Trophoblast cell (in vitro differentiated cells and primary cell): ENCODE results near the gene HS6ST2.

Experiments
- DNase-seq, 2 donors: peaks; one replicate each; pipeline ENCODE4 v3.0.0-alpha.2; 2016
- H2AFZ ChIP-seq: 2 replicates; pipeline ENCODE4 v1.6.1; 2013; ENCODE audit warnings: low read length, moderate library complexity, mild to moderate bottlenecking; ENCODE audit not compliant: insufficient read depth, poor library complexity
- H2AK5ac ChIP-seq: 2 replicates; pipeline ENCODE4 v1.6.1; 2013; ENCODE audit warnings: mild to moderate bottlenecking, low read length
- H2BK120ac ChIP-seq: 2 replicates; pipeline ENCODE4 v1.6.1; 2013; ENCODE audit warnings: low read length, mild to moderate bottlenecking, moderate library complexity; ENCODE audit not compliant: insufficient read depth, poor library complexity
- H2BK12ac ChIP-seq: 2 replicates; pipeline ENCODE4 v1.6.1; 2013; ENCODE audit warnings: mild to moderate bottlenecking, low read length, moderate library complexity
- H2BK5ac ChIP-seq: 2 replicates; pipeline ENCODE4 v1.6.1; 2013; ENCODE audit warnings: low read length, low read depth, moderate library complexity, mild to moderate bottlenecking; ENCODE audit not compliant: poor library complexity
- H3K14ac ChIP-seq: 2 replicates; pipeline ENCODE4 v1.6.1; 2013; ENCODE audit warnings: mild to moderate bottlenecking, low read length
- H3K18ac ChIP-seq: 2 replicates; pipeline ENCODE4 v1.6.1; 2013; ENCODE audit warnings: mild to moderate bottlenecking, low read length
- H3K23ac ChIP-seq: 2 replicates; pipeline ENCODE4 v1.6.1; 2013; ENCODE audit warnings: low read length
- H3K27ac ChIP-seq: 2 replicates; pipeline ENCODE4 v1.5.1; 2013; ENCODE audit warnings: low read depth, mild to moderate bottlenecking, inconsistent platforms, low read length, moderate library complexity
- H3K27me3 ChIP-seq: 2 replicates; pipeline ENCODE4 v1.6.1; 2013; ENCODE audit warnings: inconsistent platforms, mild to moderate bottlenecking, low read length, moderate library complexity; ENCODE audit not compliant: insufficient read depth
- H3K36me3 ChIP-seq, 2 experiments: 1 replicate in 1 of 2; 2 replicates in 1 of 2; pipeline ENCODE4 v1.6.1; 2013; ENCODE audit warnings: low read length in 2 of 2, mild to moderate bottlenecking in 2 of 2, moderate library complexity in 1 of 2; ENCODE audit not compliant: insufficient read depth in 2 of 2, control insufficient read depth in 1 of 2
- H3K4ac ChIP-seq: 2 replicates; pipeline ENCODE4 v1.6.1; 2013; ENCODE audit warnings: low read depth, mild to moderate bottlenecking, low read length, moderate library complexity
- H3K4me1 ChIP-seq, 2 experiments: 1 replicate in 1 of 2; 2 replicates in 1 of 2; pipeline ENCODE4 v1.6.1; 2013; ENCODE audit warnings: low read length in 2 of 2, mild to moderate bottlenecking in 2 of 2, moderate library complexity in 1 of 2; ENCODE audit not compliant: insufficient read depth in 2 of 2, control insufficient read depth in 1 of 2
- H3K4me2 ChIP-seq: 2 replicates; pipeline ENCODE4 v1.6.1; 2013; ENCODE audit warnings: inconsistent platforms, mild to moderate bottlenecking, low read length, moderate library complexity
- H3K4me3 ChIP-seq: 2 replicates; pipeline ENCODE4 v1.5.1; 2013; ENCODE audit warnings: mild to moderate bottlenecking, low read depth, low read length, inconsistent platforms
- H3K79me1 ChIP-seq: one replicate; pipeline ENCODE4 v1.6.1; 2013; ENCODE audit warnings: low read length
- H3K79me2 ChIP-seq: 2 replicates; pipeline ENCODE4 v1.6.1; 2013; ENCODE audit warnings: low read length, mild to moderate bottlenecking; ENCODE audit not compliant: control insufficient read depth, insufficient read depth, poor library complexity
- H3K9ac ChIP-seq: 2 replicates; pipeline ENCODE4 v1.6.1; 2013; ENCODE audit warnings: mild to moderate bottlenecking, low read length
- H3K9me3 ChIP-seq: 2 replicates; pipeline ENCODE4 v1.6.1; 2013; ENCODE audit warnings: low read depth, mild to moderate bottlenecking, control low read depth, inconsistent platforms, low read length; ENCODE audit not compliant: insufficient read depth
- H4K12ac ChIP-seq: 2 replicates; pipeline ENCODE4 v1.6.1; 2013; ENCODE audit warnings: low read depth, mild to moderate bottlenecking, low read length, moderate library complexity
- H4K8ac ChIP-seq: 2 replicates; pipeline ENCODE4 v1.6.1; 2013; ENCODE audit warnings: low read depth, mild to moderate bottlenecking, low read length, moderate library complexity
- H4K91ac ChIP-seq: one replicate; pipeline ENCODE4 v1.6.1; 2013; ENCODE audit warnings: low read depth, mild to moderate bottlenecking, low read length, moderate library complexity
- WGBS: extraction: QIAGEN DNeasy Blood & Tissue Kit; methylation state at CpG from one replicate; pipeline ENCODE4 v1.1.7; 2013; ENCODE audit warnings: missing lambda C conversion rate; ENCODE audit not compliant: insufficient read length, insufficient coverage; ENCODE audit errors: extremely low coverage; 5-methylcytosine and 5-hydroxymethylcytosine counted together

Gene HS6ST2

DNA sequence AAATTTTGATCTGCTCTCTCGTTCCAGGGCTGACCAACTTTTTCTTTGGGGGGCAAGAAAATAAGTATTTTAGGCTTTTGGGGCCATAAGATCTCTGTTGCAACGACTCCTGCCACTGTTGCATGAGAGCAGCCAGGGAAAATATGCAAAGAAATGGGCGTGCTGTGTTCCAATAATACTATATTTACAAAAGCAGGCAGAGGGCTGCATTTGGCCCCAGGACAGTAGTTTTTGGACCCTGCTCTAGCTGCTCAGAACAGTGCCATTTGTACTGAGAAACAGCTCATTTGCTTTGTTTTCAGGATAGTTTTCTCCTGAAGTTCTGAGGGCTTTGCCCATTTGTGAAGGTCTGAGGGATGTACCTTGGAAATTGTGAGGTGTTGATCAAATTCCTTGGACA is 334.5 kb downstream of the HS6ST2 start:
- no peak overlapping the region for H2BK120ac ChIP-seq
- no peak overlapping the region for H3K4ac ChIP-seq
- no peak overlapping the region for H2AK5ac ChIP-seq
- no peak overlapping the region for H3K27ac ChIP-seq
- H3K9ac ChIP-seq, result no peak overlapping the region
- H3K9me3 ChIP-seq, result no peaks in the 10 kb centered on the region
- no CpG with 5 or more reads among the region's 3 CpGs for WGBS
- no peak overlapping the region for H2AFZ ChIP-seq
- H4K91ac ChIP-seq, result no peak overlapping the region
- no peak overlapping the region for H3K14ac ChIP-seq
- no peak overlapping the region for H3K4me3 ChIP-seq
- H3K27me3 ChIP-seq, result no peaks in the 10 kb centered on the region
- no peak overlapping the region for H3K18ac ChIP-seq
- H3K4me1 ChIP-seq, result no peaks in the 10 kb centered on the region
- no peaks in the 10 kb centered on the region for H3K79me2 ChIP-seq
- no peak overlapping the region for H2BK5ac ChIP-seq
- H3K4me2 ChIP-seq, result no peak overlapping the region
- H4K8ac ChIP-seq, result no peak overlapping the region
- H3K36me3 ChIP-seq, result no peaks in the 10 kb centered on the region
- H2BK12ac ChIP-seq, result no peak overlapping the region
- no peak overlapping the region for H3K23ac ChIP-seq
- no peak overlapping the region for H4K12ac ChIP-seq
- H3K79me1 ChIP-seq, result no peaks in the 10 kb centered on the region
- no peak for DNase-seq

GRCh38 chrX:132623300-132623699 is 335.1 kb downstream of the HS6ST2 start:
- WGBS, result 100% methylated on average over 1 of the region's 2 CpGs
- H3K4me1 ChIP-seq, result no peaks in the 10 kb centered on the region
- no peaks in the 10 kb centered on the region for H3K9me3 ChIP-seq
- H3K4me3 ChIP-seq, result no peak overlapping the region
- H2BK120ac ChIP-seq, result no peak overlapping the region
- H3K18ac ChIP-seq, result no peak overlapping the region
- no peaks in the 10 kb centered on the region for H3K79me1 ChIP-seq
- H4K91ac ChIP-seq, result no peak overlapping the region
- H4K12ac ChIP-seq, result no peak overlapping the region
- no peak overlapping the region for H2BK12ac ChIP-seq
- DNase-seq, result no peak
- H2AK5ac ChIP-seq, result no peak overlapping the region
- H3K23ac ChIP-seq, result no peak overlapping the region
- H3K27me3 ChIP-seq, result no peaks in the 10 kb centered on the region
- no peak overlapping the region for H3K4me2 ChIP-seq
- no peak overlapping the region for H3K4ac ChIP-seq
- no peak overlapping the region for H3K9ac ChIP-seq
- no peak overlapping the region for H2AFZ ChIP-seq
- no peak overlapping the region for H2BK5ac ChIP-seq
- H3K36me3 ChIP-seq, result no peaks in the 10 kb centered on the region
- no peak overlapping the region for H3K14ac ChIP-seq
- no peaks in the 10 kb centered on the region for H3K79me2 ChIP-seq
- no peak overlapping the region for H3K27ac ChIP-seq
- no peak overlapping the region for H4K8ac ChIP-seq

GRCh38 chrX:132622130-132622529 is 336.3 kb downstream of the HS6ST2 start:
- H3K23ac ChIP-seq, result no peak overlapping the region
- no peak overlapping the region for H2BK120ac ChIP-seq
- no peaks in the 10 kb centered on the region for H3K79me2 ChIP-seq
- H3K4ac ChIP-seq, result no peak overlapping the region
- H3K9ac ChIP-seq, result no peak overlapping the region
- no CpG with 5 or more reads among the region's 4 CpGs for WGBS
- no peaks in the 10 kb centered on the region for H3K36me3 ChIP-seq
- H2AFZ ChIP-seq, result no peak overlapping the region
- no peak overlapping the region for H2AK5ac ChIP-seq
- no peaks in the 10 kb centered on the region for H3K79me1 ChIP-seq
- H4K8ac ChIP-seq, result no peak overlapping the region
- H3K4me1 ChIP-seq, result no peaks in the 10 kb centered on the region
- no peak overlapping the region for H3K18ac ChIP-seq
- no peak overlapping the region for H4K12ac ChIP-seq
- no peak for DNase-seq
- H3K4me2 ChIP-seq, result no peak overlapping the region
- no peak overlapping the region for H2BK12ac ChIP-seq
- no peak overlapping the region for H4K91ac ChIP-seq
- no peaks in the 10 kb centered on the region for H3K9me3 ChIP-seq
- no peak overlapping the region for H3K27ac ChIP-seq
- H3K14ac ChIP-seq, result no peak overlapping the region
- H3K4me3 ChIP-seq, result no peak overlapping the region
- no peak overlapping the region for H2BK5ac ChIP-seq
- no peaks in the 10 kb centered on the region for H3K27me3 ChIP-seq

DNA sequence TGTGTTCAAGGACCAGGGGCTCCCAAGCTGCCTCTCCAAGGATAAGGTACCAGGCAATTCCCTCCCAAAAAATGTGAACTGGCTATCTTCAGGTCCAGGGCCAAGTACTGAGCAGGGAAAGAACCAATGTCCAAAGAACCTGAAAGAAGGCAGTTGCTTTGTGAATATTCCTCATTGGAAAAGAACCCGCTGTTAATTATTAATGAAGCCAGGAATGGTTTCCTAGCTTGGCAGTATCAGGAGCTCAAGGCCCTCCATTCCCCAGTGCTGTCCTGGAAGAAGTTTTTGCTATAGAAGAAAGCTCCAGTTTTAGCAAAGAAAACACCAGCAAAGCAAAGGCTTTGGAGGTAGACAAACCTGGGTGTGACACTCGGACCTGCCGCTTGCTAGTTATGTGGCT is 339.6 kb downstream of the HS6ST2 start:
- Histone ChIP-seq H3K36me3 (no peaks in the 10 kb centered on the region), H3K9ac (no peak overlapping the region), H2BK12ac (no peak overlapping the region), H2AFZ (no peak overlapping the region), H3K18ac (no peak overlapping the region), H3K79me2 (no peaks in the 10 kb centered on the region), H3K4me1 (no peaks in the 10 kb centered on the region), H4K12ac (no peak overlapping the region), H3K4ac (no peak overlapping the region), H2BK120ac (no peak overlapping the region), H4K91ac (no peak overlapping the region), H4K8ac (no peak overlapping the region), H3K14ac (no peak overlapping the region), H3K4me2 (no peak overlapping the region), H3K23ac (no peak overlapping the region), H3K27ac (no peak overlapping the region), H2BK5ac (no peak overlapping the region), H3K27me3 (no peaks in the 10 kb centered on the region), H3K79me1 (no peaks in the 10 kb centered on the region), H3K9me3 (no peaks in the 10 kb centered on the region), H3K4me3 (no peak overlapping the region), H2AK5ac (no peak overlapping the region)
- no CpG with 5 or more reads among the region's 3 CpGs for WGBS
- DNase-seq, result no peak
